ENCODE data around the gene CCNB2.

The CCNB2 gene

GRCh38 chr15:59172289-59172901 lies 67.4 kb downstream of the CCNB2 start:
- no peak for DNase-seq (ENCODE audit: low read depth)
- no peak overlapping the region for H3K4me3 ChIP-seq (ENCODE audit: low read length)
- TF ChIP-seq, protein P1, sequence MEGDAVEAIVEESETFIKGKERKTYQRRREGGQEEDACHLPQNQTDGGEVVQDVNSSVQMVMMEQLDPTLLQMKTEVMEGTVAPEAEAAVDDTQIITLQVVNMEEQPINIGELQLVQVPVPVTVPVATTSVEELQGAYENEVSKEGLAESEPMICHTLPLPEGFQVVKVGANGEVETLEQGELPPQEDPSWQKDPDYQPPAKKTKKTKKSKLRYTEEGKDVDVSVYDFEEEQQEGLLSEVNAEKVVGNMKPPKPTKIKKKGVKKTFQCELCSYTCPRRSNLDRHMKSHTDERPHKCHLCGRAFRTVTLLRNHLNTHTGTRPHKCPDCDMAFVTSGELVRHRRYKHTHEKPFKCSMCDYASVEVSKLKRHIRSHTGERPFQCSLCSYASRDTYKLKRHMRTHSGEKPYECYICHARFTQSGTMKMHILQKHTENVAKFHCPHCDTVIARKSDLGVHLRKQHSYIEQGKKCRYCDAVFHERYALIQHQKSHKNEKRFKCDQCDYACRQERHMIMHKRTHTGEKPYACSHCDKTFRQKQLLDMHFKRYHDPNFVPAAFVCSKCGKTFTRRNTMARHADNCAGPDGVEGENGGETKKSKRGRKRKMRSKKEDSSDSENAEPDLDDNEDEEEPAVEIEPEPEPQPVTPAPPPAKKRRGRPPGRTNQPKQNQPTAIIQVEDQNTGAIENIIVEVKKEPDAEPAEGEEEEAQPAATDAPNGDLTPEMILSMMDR (conservative IDR thresholded peaks at IDR 0.05; ENCODE audit: low read length) = no peak

DNA sequence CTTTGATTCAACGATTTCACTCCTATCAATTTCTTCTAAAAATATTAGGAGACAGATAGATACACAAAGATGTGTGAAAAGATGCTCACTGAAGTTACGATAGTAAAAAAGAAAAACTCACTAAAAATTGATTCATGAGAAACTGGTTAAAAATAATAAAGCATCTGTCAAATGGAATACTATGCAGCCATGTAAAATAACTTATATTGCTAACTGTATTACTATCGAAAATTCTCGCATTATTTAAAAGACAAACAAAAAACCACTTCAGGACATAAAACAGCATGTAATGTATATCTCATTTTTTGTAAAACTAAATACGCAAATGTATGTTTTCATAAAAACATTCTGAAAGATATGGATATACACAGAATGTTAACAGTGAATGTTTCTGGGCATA lies 68.2 kb downstream of the CCNB2 start:
- DNase-seq (ENCODE audit: low read depth) = no peak
- TF ChIP-seq, protein P1 (conservative IDR thresholded peaks at IDR 0.05; ENCODE audit: low read length) = no peak
- H3K4me3 ChIP-seq (ENCODE audit: low read length) = no peak overlapping the region

DNA sequence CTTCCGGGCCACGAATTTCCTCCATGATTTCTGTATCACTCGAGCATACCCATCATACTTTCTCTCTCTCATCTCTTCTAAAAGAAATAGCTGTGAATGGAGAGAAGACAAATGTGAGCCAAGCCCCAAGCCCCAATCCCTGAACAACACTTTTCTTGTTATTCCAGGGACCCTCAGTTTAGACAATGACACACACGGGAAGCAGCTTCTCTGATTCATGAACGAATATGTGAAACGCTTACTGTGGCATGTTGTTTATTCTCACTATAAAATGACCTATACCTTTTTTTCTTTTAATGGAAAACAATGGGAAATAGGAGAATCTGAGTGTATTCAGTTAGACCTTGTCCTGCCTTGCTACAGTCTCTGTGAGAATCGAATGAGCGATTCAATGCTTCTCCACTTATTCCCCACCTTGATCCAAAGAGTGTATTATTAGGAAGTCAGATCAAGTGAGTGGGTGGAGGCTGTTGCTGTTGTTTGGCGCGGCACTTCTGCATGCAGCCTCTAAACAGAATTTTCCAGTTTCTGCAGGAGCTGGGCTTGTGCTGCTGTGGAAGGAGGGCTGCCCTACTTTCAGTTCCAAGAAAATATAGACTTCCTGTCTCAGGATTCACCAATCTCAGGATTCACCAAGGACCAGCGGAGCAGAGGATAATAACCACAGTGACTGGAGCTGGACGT lies 69.3 kb downstream of the CCNB2 start:
- no peak overlapping the region for H3K4me3 ChIP-seq (ENCODE audit: low read length)
- DNase-seq (ENCODE audit: low read depth) = no peak
- TF ChIP-seq, protein P1 (conservative IDR thresholded peaks at IDR 0.05; ENCODE audit: low read length) = no peak

Measured in AG10803 (cell line).